Muscle layer of duodenum (tissue), 2 donors: ENCODE results near the gene MED7.
A peak's percentile ranks its signal among the peaks of the same experiment; 100 is the strongest.

ENCODE experiments used
- H3K27ac ChIP-seq: one replicate; pipeline ENCODE4 v1.7.0; 2013; ENCODE audit warnings: mild to moderate bottlenecking, low read length
- H3K27me3 ChIP-seq: one replicate; pipeline ENCODE4 v1.7.0; 2013; ENCODE audit warnings: low read depth, mild to moderate bottlenecking, control low read depth, low read length
- H3K36me3 ChIP-seq, 2 donors: one replicate each; pipeline ENCODE4 v1.7.0; 2013; ENCODE audit warnings: low read length in 2 of 2, control low read depth in 1 of 2, mild to moderate bottlenecking in 1 of 2; ENCODE audit not compliant: insufficient read depth in 2 of 2, control insufficient read depth in 1 of 2
- H3K4me1 ChIP-seq, 2 donors: one replicate each; pipeline ENCODE4 v1.7.0; 2013; ENCODE audit warnings: low read length in 2 of 2, mild to moderate bottlenecking in 2 of 2, control low read depth in 1 of 2, moderate library complexity in 1 of 2; ENCODE audit not compliant: insufficient read depth in 2 of 2, control insufficient read depth in 1 of 2
- H3K4me3 ChIP-seq, 2 donors: one replicate each; pipeline ENCODE4 v1.7.0; 2013; ENCODE audit warnings: low read length in 2 of 2, low read depth in 1 of 2, mild to moderate bottlenecking in 1 of 2
- H3K9me3 ChIP-seq, 2 donors: one replicate each; pipeline ENCODE4 v1.7.0; 2013; ENCODE audit warnings: low read length in 2 of 2, control low read depth in 1 of 2, mild to moderate bottlenecking in 1 of 2; ENCODE audit not compliant: control insufficient read depth in 1 of 2
- donor health status: healthy.

Gene MED7

GRCh38 chr5:157120102-157120501 lies 22.6 kb downstream of the MED7 start:
- Histone ChIP-seq H3K4me3 (no peak overlapping the region), H3K4me1 (no peaks in the 10 kb centered on the region), H3K9me3 (no peaks in the 10 kb centered on the region), H3K27me3 (no peaks in the 10 kb centered on the region), H3K36me3 (no peaks in the 10 kb centered on the region), H3K27ac (no peak overlapping the region)

- H3K36me3 ChIP-seq = no peaks in the 10 kb centered on the region
- H3K4me1 ChIP-seq = no peaks in the 10 kb centered on the region
- no peaks in the 10 kb centered on the region for H3K9me3 ChIP-seq
- no peak overlapping the region for H3K4me3 ChIP-seq
- no peak overlapping the region for H3K27ac ChIP-seq
- no peaks in the 10 kb centered on the region for H3K27me3 ChIP-seq
These were observed 26.1 kb downstream of the MED7 start for GRCh38 chr5:157116483-157116954.

- no peak overlapping the region for H3K27ac ChIP-seq
These were observed 27.2 kb downstream of the MED7 start for GRCh38 chr5:157115502-157115901.

GRCh38 chr5:157115012-157115411 lies 27.7 kb downstream of the MED7 start:
- Histone ChIP-seq H3K9me3 (no peaks in the 10 kb centered on the region), H3K4me1 (no peaks in the 10 kb centered on the region), H3K4me3 (no peak overlapping the region), H3K36me3 (no peaks in the 10 kb centered on the region), H3K27me3 (no peaks in the 10 kb centered on the region), H3K27ac (no peak overlapping the region)

More at GRCh38 chr5:157115502-157115901, 27.2 kb downstream of the MED7 start:
- Histone ChIP-seq H3K27me3 (no peaks in the 10 kb centered on the region), H3K9me3 (no peaks in the 10 kb centered on the region), H3K36me3 (no peaks in the 10 kb centered on the region), H3K4me3 (no peak overlapping the region), H3K4me1 (no peaks in the 10 kb centered on the region)

- Histone ChIP-seq H3K4me1 (no peaks in the 10 kb centered on the region), H3K4me3 (no peak overlapping the region), H3K27me3 (no peaks in the 10 kb centered on the region), H3K9me3 (no peaks in the 10 kb centered on the region), H3K36me3 (no peaks in the 10 kb centered on the region), H3K27ac (no peak overlapping the region)
These were observed 29.7 kb downstream of the MED7 start for GRCh38 chr5:157113002-157113401.

- Histone ChIP-seq H3K4me1 (no peaks in the 10 kb centered on the region), H3K4me3 (no peak overlapping the region), H3K27me3 (no peaks in the 10 kb centered on the region), H3K36me3 (no peaks in the 10 kb centered on the region), H3K27ac (no peak overlapping the region), H3K9me3 (no peaks in the 10 kb centered on the region)
These were observed 32.9 kb downstream of the MED7 start for GRCh38 chr5:157109744-157110143.

- H3K4me1 ChIP-seq = no peaks in the 10 kb centered on the region
- H3K27ac ChIP-seq = peak within 1 kb of the TSS; percentile 81
- no peaks in the 10 kb centered on the region for H3K36me3 ChIP-seq
- H3K9me3 ChIP-seq = no peaks in the 10 kb centered on the region
- H3K4me3 ChIP-seq = peak within 1 kb of the TSS in 1 of 2 donors; percentile 32
- no peaks in the 10 kb centered on the region for H3K27me3 ChIP-seq
These were observed 33.7 kb downstream of the MED7 start, which contains the start of gene HAVCR2 for GRCh38 chr5:157108976-157109375. TSS of gene HAVCR2 (minus strand) at chr5:157109044. CDS start at chr5:157108983, 61 bp downstream.

- no peaks in the 10 kb centered on the region for H3K36me3 ChIP-seq
- no peaks in the 10 kb centered on the region for H3K4me1 ChIP-seq
- H3K4me3 ChIP-seq = no peak overlapping the region
- H3K27me3 ChIP-seq = no peaks in the 10 kb centered on the region
- H3K9me3 ChIP-seq = no peaks in the 10 kb centered on the region
- peak overlapping the region; percentile 79 for H3K27ac ChIP-seq
These were observed 35.2 kb downstream of the MED7 start for GRCh38 chr5:157107508-157107907.

GRCh38 chr5:157106630-157107461 lies 35.8 kb downstream of the MED7 start:
- Histone ChIP-seq H3K27me3 (no peaks in the 10 kb centered on the region), H3K4me1 (no peaks in the 10 kb centered on the region), H3K27ac (peak overlapping the region; percentile 79), H3K9me3 (no peaks in the 10 kb centered on the region), H3K4me3 (peak overlapping the region in 1 of 2 donors; percentile 2), H3K36me3 (no peaks in the 10 kb centered on the region)

- Histone ChIP-seq H3K27me3 (no peaks in the 10 kb centered on the region), H3K36me3 (no peaks in the 10 kb centered on the region), H3K4me1 (no peaks in the 10 kb centered on the region), H3K9me3 (no peaks in the 10 kb centered on the region), H3K27ac (no peak overlapping the region), H3K4me3 (no peak overlapping the region)
These were observed 42.5 kb downstream of the MED7 start for GRCh38 chr5:157100140-157100679.

- H3K9me3 ChIP-seq = no peaks in the 10 kb centered on the region
- H3K4me1 ChIP-seq = no peaks in the 10 kb centered on the region
- no peaks in the 10 kb centered on the region for H3K27me3 ChIP-seq
- H3K27ac ChIP-seq = no peak overlapping the region
- H3K36me3 ChIP-seq = no peaks in the 10 kb centered on the region
- no peak overlapping the region for H3K4me3 ChIP-seq
These were observed 54.2 kb downstream of the MED7 start for GRCh38 chr5:157088342-157088990.
